ENCODE measurements around the gene FSD2.

- TF ChIP-seq POLR2A (IDR thresholded peaks at IDR 0.05) (no peak), CTCF (IDR thresholded peaks at IDR 0.05 in 8 of 11, conservative IDR thresholded peaks at IDR 0.05 in 3 of 11) (no peak), POLR2AphosphoS5 (IDR thresholded peaks at IDR 0.05) (no peak)
Observed at GRCh38 chr15:82839136-82839535, 33.3 kb upstream of the FSD2 start.
